ENCODE data around the gene VDR. TPM values are rescaled to one million over a fixed set of nuclear protein-coding genes. Genes with fewer than 3 reads are reported as not detected.

VDR gene
- total RNA-seq, 4 donors from 2014 or later = 1.9 to 6.0 (median 3.6) TPM

GRCh38 chr12:47838286-47838931 is 66.4 kb downstream of the VDR start:
- no peak for TF ChIP-seq CTCF (IDR thresholded peaks at IDR 0.05; ENCODE audit: low read depth)

GRCh38 chr12:47837190-47838171 is 67.3 kb downstream of the VDR start:
- no peak for TF ChIP-seq CTCF (IDR thresholded peaks at IDR 0.05; ENCODE audit: low read depth)

- TF ChIP-seq CTCF (IDR thresholded peaks at IDR 0.05; ENCODE audit: low read depth) = no peak
Observed at GRCh38 chr12:47835831-47836155, 69.0 kb downstream of the VDR start.

- no peak for TF ChIP-seq CTCF (IDR thresholded peaks at IDR 0.05; ENCODE audit: low read depth)
Observed at GRCh38 chr12:47835006-47835830, 69.6 kb downstream of the VDR start.

GRCh38 chr12:47834199-47834903 is 70.4 kb downstream of the VDR start:
- TF ChIP-seq CTCF (IDR thresholded peaks at IDR 0.05; ENCODE audit: low read depth) = no peak

GRCh38 chr12:47833591-47834012 is 71.2 kb downstream of the VDR start:
- TF ChIP-seq CTCF (IDR thresholded peaks at IDR 0.05; ENCODE audit: low read depth) = no peak
